SK-N-MC (cell line): ENCODE data around the gene NEK7.

Experiments
- EZH2 ChIP-seq: fragments of 200-600 bp; sonication (generic); IDR thresholded peaks from one replicate; pipeline ENCODE4 v1.6.1; 2017; ENCODE audit warnings: antibody characterized with exemption
- POLR2AphosphoS5 ChIP-seq: IDR thresholded peaks from 2 replicates; pipeline ENCODE4 v1.6.1; 2012; ENCODE audit warnings: mild to moderate bottlenecking, low read depth, low read length, borderline replicate concordance

GRCh38 chr1:198273748-198274295, 117.0 kb downstream of the NEK7 start:
- TF ChIP-seq POLR2AphosphoS5: no peak
- no peak for TF ChIP-seq EZH2
